NOMO-1 (cell line): ENCODE results near the gene RPS6KA2.

ENCODE experiments used
- DNase-seq, 2 experiments: peaks; one replicate each; lab custom pipeline; 2025; ENCODE audit not compliant: unreplicated experiment in 2 of 2; lab: John Stamatoyannopoulos, UW

Gene RPS6KA2

GRCh38 chr6:166579237-166579850, 47.7 kb downstream of the RPS6KA2 start:
- DNase-seq = no peak

DNA sequence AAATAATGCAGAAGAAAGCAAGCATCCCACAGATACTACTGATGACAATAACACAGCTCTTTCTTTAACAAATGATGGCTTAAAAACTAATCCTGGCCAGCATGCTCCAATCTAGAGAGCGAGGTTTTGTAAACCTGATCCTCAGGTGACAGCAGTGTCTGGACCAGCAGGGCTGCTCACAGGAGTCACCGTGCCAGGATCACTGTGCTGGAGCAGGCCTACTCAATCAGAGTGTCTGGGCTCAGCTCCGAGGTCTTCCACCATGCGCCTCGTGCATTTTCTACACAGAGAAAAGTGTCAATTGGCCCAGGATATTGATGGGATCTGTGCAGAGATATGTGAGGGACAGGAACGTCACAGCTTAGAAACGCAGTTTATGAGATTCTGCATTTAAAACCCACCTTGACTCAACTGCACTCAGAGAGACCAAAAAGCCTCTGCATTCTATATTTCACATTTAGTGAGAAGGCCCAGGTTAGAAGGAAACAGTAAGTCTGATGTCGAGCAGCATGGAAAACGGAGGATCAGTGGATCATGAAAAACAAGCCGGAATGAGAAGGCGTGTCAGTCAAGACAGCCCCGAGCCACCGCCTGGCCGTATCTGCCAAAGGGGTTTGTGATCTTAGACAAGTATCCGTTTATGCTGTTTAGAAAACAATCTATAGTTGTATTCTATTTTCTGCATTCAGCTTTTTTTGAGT, 48.4 kb downstream of the RPS6KA2 start:
- no peak for DNase-seq

- DNase-seq = no peak
Measured at GRCh38 chr6:166575205-166575604, 51.8 kb downstream of the RPS6KA2 start.

- no peak for DNase-seq
Measured at GRCh38 chr6:166573511-166574216, 53.4 kb downstream of the RPS6KA2 start.

DNA sequence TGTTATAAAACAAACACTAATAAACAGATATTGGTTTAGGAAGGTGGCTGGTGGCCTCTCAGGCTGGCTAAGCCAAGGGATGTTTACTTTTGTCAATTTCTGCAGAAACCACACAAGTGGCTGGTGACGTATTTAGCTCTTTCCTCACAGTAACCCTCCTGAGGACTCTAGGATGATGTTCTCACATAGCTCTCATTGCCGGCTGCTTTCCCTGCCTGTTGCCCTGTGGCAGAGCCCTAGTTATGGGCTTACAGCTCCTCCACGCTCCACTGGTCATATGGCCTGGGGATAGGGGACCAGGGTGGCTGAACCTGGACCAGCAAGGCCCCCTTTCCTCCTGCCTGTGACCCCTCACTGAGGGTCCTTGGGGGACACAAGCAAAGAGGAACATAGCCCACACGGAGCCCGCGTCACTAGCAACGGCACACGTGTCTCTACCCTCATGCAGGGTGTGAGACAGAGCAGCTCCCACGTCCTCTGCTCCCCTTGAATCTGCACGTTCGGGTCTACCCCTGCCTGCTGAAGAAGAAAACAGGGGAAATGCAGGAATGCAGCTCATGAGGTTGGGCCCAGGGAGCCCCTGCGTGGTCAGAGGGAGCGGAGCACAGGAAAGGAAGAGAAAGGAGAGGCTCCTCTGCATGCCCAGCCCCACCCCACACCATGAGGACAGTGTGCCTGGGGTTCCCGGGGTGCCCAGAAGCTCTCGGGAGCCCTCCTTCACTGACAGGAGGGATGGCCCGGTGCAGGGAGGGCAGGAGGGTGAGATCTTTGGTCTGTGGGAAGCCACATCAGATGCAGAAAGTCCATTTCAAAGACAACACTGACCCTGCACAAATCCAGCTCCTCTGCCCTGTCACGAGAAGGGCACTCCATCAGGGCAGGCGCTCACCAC, 54.4 kb downstream of the RPS6KA2 start:
- DNase-seq = no peak

- no peak for DNase-seq
Measured at GRCh38 chr6:166570929-166571713, 55.9 kb downstream of the RPS6KA2 start.

- DNase-seq = no peak
Measured at GRCh38 chr6:166569206-166569605, 57.8 kb downstream of the RPS6KA2 start.

GRCh38 chr6:166567813-166568212, 59.2 kb downstream of the RPS6KA2 start:
- no peak for DNase-seq

DNA sequence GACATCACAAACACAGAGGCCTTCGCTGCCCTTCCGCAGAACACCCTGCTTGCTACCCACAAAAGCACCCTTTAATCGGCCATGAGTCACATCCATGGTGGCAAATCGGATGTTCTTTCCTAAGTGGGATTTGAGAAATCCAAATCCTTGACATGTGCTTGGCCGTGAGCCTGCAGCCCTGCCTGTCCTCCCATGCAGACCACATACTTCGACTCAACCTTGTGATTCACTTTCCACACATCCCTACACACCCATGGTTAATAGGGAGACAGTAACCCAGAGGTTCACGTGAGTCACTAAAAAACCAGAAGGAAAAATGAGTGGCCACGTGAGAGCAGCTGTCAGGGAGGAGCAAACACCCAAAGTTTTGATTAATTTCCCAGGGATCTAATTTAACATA, 59.9 kb downstream of the RPS6KA2 start:
- DNase-seq = no peak

DNA sequence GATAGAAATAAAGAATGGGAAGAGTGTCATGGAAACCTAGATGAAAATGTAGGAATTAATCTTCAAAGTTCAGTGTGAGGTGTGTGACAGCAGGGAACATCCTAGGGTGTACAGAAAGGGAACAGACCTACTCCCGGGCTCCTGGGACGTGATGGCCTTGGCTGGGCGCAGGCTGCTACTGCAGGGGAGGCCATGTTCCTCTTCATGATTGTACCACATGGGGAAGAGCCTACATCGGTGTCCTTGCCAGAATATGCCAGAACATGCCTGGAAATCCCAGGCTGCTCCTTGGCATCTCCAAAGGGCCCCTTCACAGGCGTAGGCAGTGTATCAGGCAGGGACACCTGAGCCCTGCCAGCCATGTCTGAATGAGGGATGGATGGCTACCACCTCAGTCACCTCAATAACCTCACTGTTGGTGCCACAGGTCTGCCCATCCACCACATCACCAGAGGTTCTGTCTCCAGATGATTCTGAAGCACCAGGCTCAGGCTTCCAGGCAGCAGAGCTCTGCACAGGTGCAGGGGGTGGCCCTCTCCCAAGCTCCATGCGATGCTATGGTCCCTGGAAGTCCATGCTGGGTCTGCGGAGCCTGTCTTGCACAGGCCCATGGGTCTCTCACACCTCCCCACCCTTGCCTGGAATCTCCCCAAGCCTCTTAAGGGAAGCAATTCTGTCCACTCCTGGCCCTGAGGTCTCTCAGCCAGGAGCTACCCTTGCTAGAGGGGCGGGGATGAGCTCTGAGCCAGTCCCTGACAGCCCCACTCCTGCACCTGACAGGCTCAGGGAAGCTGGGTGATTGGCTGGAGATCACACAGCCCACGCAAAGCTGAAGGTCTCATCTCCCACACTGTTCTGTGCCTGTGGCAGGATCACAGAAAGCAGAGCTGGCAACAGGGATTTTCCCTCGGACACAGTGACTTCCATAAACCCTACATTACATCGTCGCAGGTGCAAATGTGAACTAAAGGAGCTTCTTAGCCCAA, 60.7 kb downstream of the RPS6KA2 start:
- no peak for DNase-seq

DNA sequence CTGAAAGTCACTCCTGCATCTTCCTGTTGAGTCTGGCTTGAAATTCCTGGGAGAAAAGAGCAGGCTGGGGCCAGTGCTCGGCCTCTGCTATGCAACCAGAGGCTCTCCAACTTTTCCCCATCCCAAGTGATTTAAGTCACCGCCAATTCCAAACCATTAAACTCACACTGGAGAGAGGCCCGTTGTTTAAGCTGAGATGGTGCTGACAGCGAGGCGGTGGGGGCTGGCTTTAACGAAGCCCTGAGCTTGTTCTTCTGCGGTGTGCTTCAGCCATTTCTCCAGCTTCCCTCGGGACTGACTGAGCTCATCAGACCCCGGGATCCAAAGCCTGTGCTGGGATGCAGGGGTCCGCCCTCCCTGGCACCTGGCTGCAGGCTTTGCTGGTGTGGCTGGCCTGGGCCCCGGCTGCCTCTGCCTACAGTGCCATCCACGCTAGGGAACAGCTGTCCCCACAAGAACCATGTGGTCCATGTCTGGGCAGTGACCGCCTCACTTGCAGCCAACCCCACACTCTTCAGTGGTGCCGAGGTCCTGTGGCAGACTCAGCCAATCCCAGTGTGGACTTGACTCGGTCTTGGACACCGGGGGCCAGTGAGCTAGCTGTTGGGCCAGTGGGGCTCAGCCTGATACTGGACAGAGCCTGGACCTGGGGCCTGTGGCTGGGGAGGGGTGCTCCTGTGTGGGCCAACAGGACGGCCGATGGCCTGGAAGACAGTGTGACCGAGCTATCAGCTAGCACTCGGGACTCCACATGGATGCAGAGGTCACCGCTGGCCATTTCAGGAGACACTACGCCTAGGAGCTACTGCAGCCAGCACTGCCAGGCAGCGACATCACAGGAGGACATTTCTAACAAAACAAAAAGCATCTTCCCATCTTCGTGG, 61.7 kb downstream of the RPS6KA2 start:
- DNase-seq = no peak

DNA sequence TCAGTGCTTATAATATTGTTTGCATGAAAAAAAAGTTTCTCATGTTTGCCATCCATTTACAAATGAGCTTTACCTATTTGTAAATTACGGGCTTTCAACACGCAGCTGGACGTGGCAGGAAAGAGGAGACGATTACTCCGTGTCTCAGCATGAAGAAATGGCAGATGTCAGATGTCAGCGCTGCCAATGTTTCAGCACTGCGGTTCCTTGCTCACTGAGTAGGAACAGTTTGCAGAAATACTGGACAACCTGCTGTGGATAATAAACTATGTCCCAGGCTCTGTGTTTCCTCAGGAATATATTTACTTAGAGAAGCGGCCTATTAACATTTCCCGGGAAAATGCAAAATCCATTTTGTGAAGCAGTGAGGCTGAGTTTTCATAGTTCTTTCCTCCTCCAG, 63.2 kb downstream of the RPS6KA2 start:
- DNase-seq = no peak

DNA sequence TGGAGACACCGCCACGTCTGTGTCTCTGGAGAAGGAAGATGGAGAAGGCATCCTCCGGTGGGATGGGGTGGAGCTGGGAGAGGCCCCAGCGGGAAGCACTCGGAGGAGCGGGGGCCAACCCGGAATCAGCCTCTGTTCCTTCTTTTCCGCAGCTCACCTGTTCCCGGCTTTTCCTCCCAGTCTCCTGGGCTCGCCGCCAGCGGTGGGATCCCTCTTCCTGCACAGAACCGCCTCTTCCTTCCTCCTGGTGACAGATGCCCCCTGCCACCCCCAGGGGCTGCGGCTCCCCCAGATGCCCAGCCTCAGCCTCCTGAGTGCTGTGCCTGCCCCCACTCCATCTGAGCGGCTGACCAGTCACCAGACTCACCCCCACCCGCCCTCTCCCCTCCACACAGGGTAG, 63.9 kb downstream of the RPS6KA2 start:
- no peak for DNase-seq

- DNase-seq = no peak
Measured at GRCh38 chr6:166562726-166563125, 64.3 kb downstream of the RPS6KA2 start.

DNA sequence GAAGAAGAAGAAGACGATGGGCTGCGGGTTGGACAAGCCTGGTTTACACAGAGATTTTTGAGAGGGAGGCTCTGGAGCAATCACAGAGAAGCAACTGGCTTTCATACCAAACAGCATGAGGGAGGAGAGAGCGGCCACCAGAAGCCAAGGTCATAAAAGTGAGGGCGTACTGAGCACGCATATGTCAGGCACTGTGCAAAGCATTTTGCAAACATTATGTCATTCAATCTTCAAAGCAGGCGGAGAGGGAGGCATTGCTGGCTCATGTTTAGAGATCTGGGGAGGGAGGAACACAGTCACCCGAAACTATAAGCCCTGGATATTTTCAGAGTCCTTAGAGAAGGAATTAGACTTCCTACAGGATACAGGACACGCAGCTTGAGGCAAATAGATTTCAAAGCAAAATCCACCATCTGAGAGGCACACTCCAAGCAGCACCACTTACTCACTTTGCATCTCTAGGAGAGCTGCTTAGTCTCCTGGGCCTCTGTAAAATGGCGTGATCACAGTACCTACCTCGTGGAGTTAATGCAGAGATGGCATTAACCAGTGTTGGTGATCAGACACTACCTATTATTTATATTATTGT, 65.2 kb downstream of the RPS6KA2 start:
- DNase-seq = no peak

GRCh38 chr6:166560222-166560621, 66.8 kb downstream of the RPS6KA2 start:
- no peak for DNase-seq

DNA sequence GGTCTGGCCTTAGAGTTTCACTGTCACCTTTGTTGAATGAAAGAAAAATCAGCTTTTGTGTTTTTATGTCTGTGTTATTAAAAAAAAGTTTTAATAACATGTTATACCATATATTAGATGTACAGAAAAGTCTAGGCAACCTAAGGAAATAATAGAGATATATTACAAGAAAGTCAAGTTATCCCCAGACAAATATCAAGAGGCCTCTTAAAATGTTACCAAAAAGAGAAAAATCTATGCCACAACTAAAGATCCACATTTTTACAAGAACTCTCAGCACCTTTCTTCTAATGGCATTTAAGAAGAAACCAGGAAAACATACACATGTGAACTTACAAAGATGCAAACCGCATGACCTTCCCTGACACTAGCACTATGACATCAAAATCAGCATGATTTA, 67.4 kb downstream of the RPS6KA2 start:
- no peak for DNase-seq

DNA sequence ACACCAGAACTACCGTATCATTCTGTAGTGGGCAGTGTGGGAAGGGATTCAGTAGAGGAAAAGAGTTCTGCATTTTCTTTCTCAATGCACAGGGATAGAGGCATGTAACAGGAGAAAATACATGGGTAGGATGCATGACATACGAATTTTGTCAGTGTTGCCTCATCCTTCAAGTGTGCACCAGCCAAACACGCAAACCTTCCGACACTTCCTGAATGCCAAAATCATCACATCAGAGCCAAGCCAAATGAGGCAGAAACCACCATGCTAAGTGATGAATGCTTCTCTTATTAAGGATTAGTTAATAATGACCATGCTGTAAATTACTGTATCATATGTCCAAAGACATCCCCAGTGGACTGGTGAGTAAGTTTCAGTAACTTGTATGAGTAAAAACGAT, 67.8 kb downstream of the RPS6KA2 start:
- DNase-seq = no peak
